Hepatocyte (in vitro differentiated cells): ENCODE measurements around the gene EIF2AK2. TPM values are rescaled to one million over a fixed set of nuclear protein-coding genes. Genes with fewer than 3 reads are reported as not detected.

ENCODE experiments used
- DNase-seq: peaks from one replicate; pipeline ENCODE4 v3.0.0-alpha.2; 2016; ENCODE audit warnings: low spot score
- H2AFZ ChIP-seq: fragments of 200-600 bp; sonication (generic); 2 replicates; pipeline ENCODE4 v1.6.0; 2016; ENCODE audit warnings: antibody characterized with exemption, mild to moderate bottlenecking
- H3K27ac ChIP-seq: fragments of 200-600 bp; sonication (generic); 2 replicates; pipeline ENCODE4 v1.5.1; 2016; ENCODE audit warnings: mild to moderate bottlenecking
- H3K27me3 ChIP-seq: fragments of 200-600 bp; sonication (generic); 2 replicates; pipeline ENCODE4 v1.6.1; 2016
- H3K36me3 ChIP-seq: fragments of 200-600 bp; sonication (generic); replicated peaks from 2 replicates; pipeline ENCODE4 v1.5.1; 2016; ENCODE audit warnings: low read depth; ENCODE audit not compliant: insufficient read depth
- H3K4me1 ChIP-seq: fragments of 200-600 bp; sonication (generic); 2 replicates; pipeline ENCODE4 v1.5.1; 2016; ENCODE audit warnings: mild to moderate bottlenecking, moderate library complexity; ENCODE audit not compliant: insufficient read depth
- H3K4me2 ChIP-seq: fragments of 200-600 bp; sonication (generic); 2 replicates; pipeline ENCODE4 v1.6.0; 2016
- H3K4me3 ChIP-seq: fragments of 200-600 bp; sonication (generic); 2 replicates; pipeline ENCODE4 v1.5.1; 2016; ENCODE audit warnings: mild to moderate bottlenecking
- H3K79me2 ChIP-seq: fragments of 200-600 bp; sonication (generic); 2 replicates; pipeline ENCODE4 v1.6.0; 2017; ENCODE audit warnings: mild to moderate bottlenecking
- H3K9me2 ChIP-seq: fragments of 200-600 bp; sonication (generic); replicated peaks from 2 replicates; pipeline ENCODE4 v1.6.0; 2017; ENCODE audit warnings: mild to moderate bottlenecking; ENCODE audit not compliant: insufficient read depth
- H3K9me3 ChIP-seq: fragments of 200-600 bp; sonication (generic); 2 replicates; pipeline ENCODE4 v1.5.1; 2016; ENCODE audit warnings: low read depth, mild to moderate bottlenecking
- H4K20me1 ChIP-seq: fragments of 200-600 bp; sonication (generic); 2 replicates; pipeline ENCODE4 v1.6.0; 2016; ENCODE audit warnings: mild to moderate bottlenecking; ENCODE audit not compliant: insufficient read depth, poor library complexity, severe bottlenecking
- EZH2 ChIP-seq: fragments of 200-600 bp; sonication (generic); IDR thresholded peaks from 2 replicates; pipeline ENCODE4 v1.6.1; 2016; ENCODE audit warnings: antibody characterized with exemption, mild to moderate bottlenecking, borderline replicate concordance
- EZH2phosphoT487 ChIP-seq: fragments of 200-600 bp; sonication (generic); IDR thresholded peaks from one replicate; pipeline ENCODE4 v1.6.1; 2018; ENCODE audit warnings: antibody characterized with exemption, mild to moderate bottlenecking, low read depth, moderate library complexity; ENCODE audit not compliant: unreplicated experiment, severe bottlenecking
- WGBS: methylation state at CpG from one replicate; pipeline ENCODE4 v1.1.6; 2016; ENCODE audit warnings: low lambda C conversion rate; ENCODE audit errors: missing lambda C conversion rate; 5-methylcytosine and 5-hydroxymethylcytosine counted together
- polyA plus RNA-seq: library from polyadenylated mRNA; unstranded; fragments of >200 nt; fragmentation: Nextera tagmentation; extraction: Ambion mirVana; gene quantifications from 2 replicates; pipeline ENCODE4 v1.2.1, GENCODE V29; 2016
- total RNA-seq: library from RNA; depleted of rRNA; stranded (reverse); fragments of >200 nt; gene quantifications from 2 replicates; pipeline ENCODE4 v1.2.3, GENCODE V29; 2014
- TF ChIP-seq, protein P1 (sequence below): fragments of 200-600 bp; sonication (generic); IDR thresholded peaks from 2 replicates; pipeline ENCODE4 v1.5.1; 2016; ENCODE audit warnings: antibody characterized with exemption, mild to moderate bottlenecking; ENCODE audit not compliant: poor library complexity

EIF2AK2 gene
- total and polyA plus RNA-seq, 2 experiments from 2014 or later: 22.2 to 38.4 TPM

- TF ChIP-seq EZH2 (no peak), EZH2phosphoT487 (no peak)
- TF ChIP-seq, protein P1, sequence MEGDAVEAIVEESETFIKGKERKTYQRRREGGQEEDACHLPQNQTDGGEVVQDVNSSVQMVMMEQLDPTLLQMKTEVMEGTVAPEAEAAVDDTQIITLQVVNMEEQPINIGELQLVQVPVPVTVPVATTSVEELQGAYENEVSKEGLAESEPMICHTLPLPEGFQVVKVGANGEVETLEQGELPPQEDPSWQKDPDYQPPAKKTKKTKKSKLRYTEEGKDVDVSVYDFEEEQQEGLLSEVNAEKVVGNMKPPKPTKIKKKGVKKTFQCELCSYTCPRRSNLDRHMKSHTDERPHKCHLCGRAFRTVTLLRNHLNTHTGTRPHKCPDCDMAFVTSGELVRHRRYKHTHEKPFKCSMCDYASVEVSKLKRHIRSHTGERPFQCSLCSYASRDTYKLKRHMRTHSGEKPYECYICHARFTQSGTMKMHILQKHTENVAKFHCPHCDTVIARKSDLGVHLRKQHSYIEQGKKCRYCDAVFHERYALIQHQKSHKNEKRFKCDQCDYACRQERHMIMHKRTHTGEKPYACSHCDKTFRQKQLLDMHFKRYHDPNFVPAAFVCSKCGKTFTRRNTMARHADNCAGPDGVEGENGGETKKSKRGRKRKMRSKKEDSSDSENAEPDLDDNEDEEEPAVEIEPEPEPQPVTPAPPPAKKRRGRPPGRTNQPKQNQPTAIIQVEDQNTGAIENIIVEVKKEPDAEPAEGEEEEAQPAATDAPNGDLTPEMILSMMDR: no peak
- DNase-seq: no peak
- no peak overlapping the region for H3K27ac ChIP-seq
Measured at GRCh38 chr2:37061013-37061711, 95.6 kb downstream of the EIF2AK2 start.

DNA sequence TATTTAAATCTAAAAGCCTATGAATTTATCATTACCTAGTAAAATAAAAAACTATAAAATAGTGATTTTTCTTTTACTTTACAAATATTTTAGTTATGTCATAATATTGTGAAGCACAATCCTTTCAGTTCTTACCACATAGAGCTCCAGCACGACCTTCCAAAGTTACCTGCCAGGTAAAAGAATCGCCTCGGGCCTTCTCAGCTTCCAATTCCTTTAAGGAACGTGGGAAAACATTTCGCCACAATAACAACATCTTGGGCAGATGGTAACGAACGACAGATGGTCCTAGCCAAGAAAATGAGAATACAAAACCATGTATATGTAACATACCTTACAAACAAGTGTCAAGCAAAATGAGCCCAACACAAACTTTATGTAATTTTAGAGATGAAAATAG, 96.3 kb downstream of the EIF2AK2 start:
- H3K36me3 ChIP-seq: no peaks in the 10 kb centered on the region
- H3K4me3 ChIP-seq: no peak overlapping the region
- 93% methylated on average over 7 of the region's 7 CpGs for WGBS
- H3K9me3 ChIP-seq: no peaks in the 10 kb centered on the region
- H4K20me1 ChIP-seq: no peaks in the 10 kb centered on the region
- H2AFZ ChIP-seq: no peak overlapping the region
- no peaks in the 10 kb centered on the region for H3K79me2 ChIP-seq
- no peak overlapping the region for H3K27ac ChIP-seq
- H3K27me3 ChIP-seq: no peaks in the 10 kb centered on the region
- H3K9me2 ChIP-seq: no peaks in the 10 kb centered on the region
- H3K4me2 ChIP-seq: no peak overlapping the region
- no peak for DNase-seq
- no peak for TF ChIP-seq EZH2
- TF ChIP-seq, protein P1: no peak
- TF ChIP-seq EZH2phosphoT487: no peak
- H3K4me1 ChIP-seq: no peaks in the 10 kb centered on the region

More at GRCh38 chr2:37061013-37061711, 95.6 kb downstream of the EIF2AK2 start:
- H3K4me2 ChIP-seq: no peak overlapping the region
- no peaks in the 10 kb centered on the region for H4K20me1 ChIP-seq
- H3K9me2 ChIP-seq: no peaks in the 10 kb centered on the region
- H2AFZ ChIP-seq: no peak overlapping the region
- no peak overlapping the region for H3K4me3 ChIP-seq
- no peaks in the 10 kb centered on the region for H3K9me3 ChIP-seq
- H3K27me3 ChIP-seq: no peaks in the 10 kb centered on the region
- H3K4me1 ChIP-seq: no peaks in the 10 kb centered on the region
- no peaks in the 10 kb centered on the region for H3K79me2 ChIP-seq
- H3K36me3 ChIP-seq: no peaks in the 10 kb centered on the region

DNA sequence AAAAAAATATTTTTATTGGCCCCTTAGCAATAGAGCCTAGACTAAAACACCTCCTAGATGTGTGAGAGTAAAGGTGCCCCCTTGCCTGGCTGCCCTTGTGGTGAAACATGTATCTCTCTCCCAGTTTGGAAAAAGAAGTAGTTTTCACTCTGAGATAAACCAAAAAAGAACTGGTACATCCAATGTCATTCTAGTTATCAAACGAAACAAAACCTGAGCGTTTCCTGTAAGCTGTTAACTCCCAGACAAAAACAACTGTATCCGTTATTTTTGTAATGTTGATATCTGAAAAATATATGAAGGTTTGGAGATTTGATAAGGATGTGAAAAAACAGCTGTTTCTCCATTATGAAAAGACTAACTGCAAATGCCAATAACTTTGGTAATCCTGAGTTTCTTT, 96.9 kb downstream of the EIF2AK2 start:
- no peaks in the 10 kb centered on the region for H3K9me3 ChIP-seq
- H3K4me3 ChIP-seq: no peak overlapping the region
- no peaks in the 10 kb centered on the region for H3K4me1 ChIP-seq
- no peaks in the 10 kb centered on the region for H4K20me1 ChIP-seq
- H3K36me3 ChIP-seq: no peaks in the 10 kb centered on the region
- no peak overlapping the region for H3K27ac ChIP-seq
- H2AFZ ChIP-seq: no peak overlapping the region
- no peak overlapping the region for H3K4me2 ChIP-seq
- no peaks in the 10 kb centered on the region for H3K27me3 ChIP-seq
- H3K79me2 ChIP-seq: no peaks in the 10 kb centered on the region
- 94% methylated on average over 3 of the region's 3 CpGs for WGBS
- DNase-seq: no peak
- H3K9me2 ChIP-seq: no peaks in the 10 kb centered on the region
- no peak for TF ChIP-seq EZH2
- TF ChIP-seq, protein P1: no peak
- TF ChIP-seq EZH2phosphoT487: no peak
